ENCODE measurements around the gene KY.

The KY gene

GRCh38 chr3:134568790-134569189 is 82.0 kb downstream of the KY start:
- no peak overlapping the region for H3K9ac ChIP-seq (ENCODE audit: low read length)
- TF ChIP-seq CTCF (IDR thresholded peaks at IDR 0.05; ENCODE audit: low read length): no peak
- no peak for TF ChIP-seq EZH2 (optimal IDR thresholded peaks at IDR 0.05; ENCODE audit: low read depth, low read length)
- TF ChIP-seq EZH2phosphoT487 (IDR thresholded peaks at IDR 0.05; ENCODE audit: low read length): no peak
- H3K4me1 ChIP-seq (ENCODE audit: low read length): no peaks in the 10 kb centered on the region
- H3K27ac ChIP-seq (ENCODE audit: low read length): no peak overlapping the region
- H4K20me1 ChIP-seq (ENCODE audit: insufficient read depth, low read length): no peaks in the 10 kb centered on the region
- no peaks in the 10 kb centered on the region for H3K9me3 ChIP-seq (replicated peaks; ENCODE audit: insufficient read depth, low read length)
- H3K79me2 ChIP-seq (ENCODE audit: low read length): no peaks in the 10 kb centered on the region
- no peaks in the 10 kb centered on the region for H3K27me3 ChIP-seq (replicated peaks; ENCODE audit: insufficient read depth, low read length)
- H2AFZ ChIP-seq (ENCODE audit: low read length): no peak overlapping the region
- H3K4me3 ChIP-seq (ENCODE audit: low read length): no peak overlapping the region
- H3K4me2 ChIP-seq (ENCODE audit: low read depth, low read length): no peak overlapping the region
- H3K36me3 ChIP-seq (replicated peaks; ENCODE audit: insufficient read depth, low read length): no peaks in the 10 kb centered on the region
- H3K9me2 ChIP-seq (replicated peaks; ENCODE audit: insufficient read depth, low read length): no peaks in the 10 kb centered on the region
- no peak for DNase-seq
- H3F3A ChIP-seq (ENCODE audit: insufficient read depth, low read length): no peaks in the 10 kb centered on the region

- DNase-seq: no peak
- Histone ChIP-seq H3K4me3 (ENCODE audit: low read length) (no peak overlapping the region), H3K4me2 (ENCODE audit: low read depth, low read length) (no peak overlapping the region), H3K9me2 (replicated peaks; ENCODE audit: insufficient read depth, low read length) (no peaks in the 10 kb centered on the region), H3F3A (ENCODE audit: insufficient read depth, low read length) (no peaks in the 10 kb centered on the region), H3K9ac (ENCODE audit: low read length) (no peak overlapping the region), H3K36me3 (replicated peaks; ENCODE audit: insufficient read depth, low read length) (no peaks in the 10 kb centered on the region), H3K27me3 (replicated peaks; ENCODE audit: insufficient read depth, low read length) (no peaks in the 10 kb centered on the region), H3K79me2 (ENCODE audit: low read length) (no peaks in the 10 kb centered on the region), H3K9me3 (replicated peaks; ENCODE audit: insufficient read depth, low read length) (no peaks in the 10 kb centered on the region), H2AFZ (ENCODE audit: low read length) (no peak overlapping the region), H3K4me1 (ENCODE audit: low read length) (no peaks in the 10 kb centered on the region), H4K20me1 (ENCODE audit: insufficient read depth, low read length) (no peaks in the 10 kb centered on the region), H3K27ac (ENCODE audit: low read length) (no peak overlapping the region)
- TF ChIP-seq CTCF (IDR thresholded peaks at IDR 0.05; ENCODE audit: low read length) (no peak), EZH2 (optimal IDR thresholded peaks at IDR 0.05; ENCODE audit: low read depth, low read length) (no peak), EZH2phosphoT487 (IDR thresholded peaks at IDR 0.05; ENCODE audit: low read length) (no peak)
These were observed 83.2 kb downstream of the KY start for GRCh38 chr3:134567605-134568004.

- Histone ChIP-seq H3K9ac (ENCODE audit: low read length) (no peak overlapping the region), H2AFZ (ENCODE audit: low read length) (no peak overlapping the region), H3K9me3 (replicated peaks; ENCODE audit: insufficient read depth, low read length) (no peaks in the 10 kb centered on the region), H4K20me1 (ENCODE audit: insufficient read depth, low read length) (no peaks in the 10 kb centered on the region), H3K27ac (ENCODE audit: low read length) (no peak overlapping the region), H3K27me3 (replicated peaks; ENCODE audit: insufficient read depth, low read length) (no peaks in the 10 kb centered on the region), H3K4me2 (ENCODE audit: low read depth, low read length) (no peak overlapping the region), H3F3A (ENCODE audit: insufficient read depth, low read length) (no peaks in the 10 kb centered on the region), H3K4me1 (ENCODE audit: low read length) (no peaks in the 10 kb centered on the region), H3K4me3 (ENCODE audit: low read length) (no peak overlapping the region), H3K36me3 (replicated peaks; ENCODE audit: insufficient read depth, low read length) (no peaks in the 10 kb centered on the region), H3K79me2 (ENCODE audit: low read length) (no peaks in the 10 kb centered on the region), H3K9me2 (replicated peaks; ENCODE audit: insufficient read depth, low read length) (no peaks in the 10 kb centered on the region)
- no peak for TF ChIP-seq CTCF (IDR thresholded peaks at IDR 0.05; ENCODE audit: low read length)
- no peak for TF ChIP-seq EZH2phosphoT487 (IDR thresholded peaks at IDR 0.05; ENCODE audit: low read length)
- TF ChIP-seq EZH2 (optimal IDR thresholded peaks at IDR 0.05; ENCODE audit: low read depth, low read length): no peak
- DNase-seq: no peak
These were observed 85.8 kb downstream of the KY start for GRCh38 chr3:134564991-134565390.
